ENCODE measurements around the gene PDCD2L. TPM values are rescaled to one million over a fixed set of nuclear protein-coding genes. Genes with fewer than 3 reads are reported as not detected.

Gene PDCD2L
- polyA plus RNA-seq, 1 donor (not counting 4 experiments of a cell fraction or from before 2014, with no cell fraction given), result 23.8 TPM

DNA sequence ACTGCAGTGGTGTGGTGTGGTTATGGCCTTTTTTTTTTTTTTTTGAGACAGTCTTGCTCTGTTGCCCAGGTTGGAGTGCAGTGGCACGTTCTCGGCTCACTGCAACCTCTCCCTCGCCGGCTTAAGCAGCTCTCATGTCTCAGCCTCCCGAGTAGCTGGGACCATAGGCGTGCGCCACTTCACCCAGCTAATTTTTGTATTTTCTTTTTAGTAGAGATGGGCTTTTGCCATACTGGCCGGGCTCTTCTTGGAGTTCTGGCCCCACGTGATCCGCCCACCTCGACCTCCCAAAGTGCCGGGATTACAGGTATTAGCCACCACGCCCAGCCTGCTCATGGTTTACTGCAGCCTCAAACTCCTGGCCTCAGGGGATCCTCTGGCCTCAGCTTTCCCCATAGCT is 7.0 kb downstream of the PDCD2L start:
- peaks cover 9 to 12% of the 10 kb centered on the region in 2 experiments for H3K36me3 ChIP-seq (ENCODE audit: control insufficient read depth in 2 of 2, extremely low read depth in 1 of 2, insufficient read depth in 2 of 2, low read length in 2 of 2)
- peaks cover 2% of the 10 kb centered on the region for H3K4me1 ChIP-seq (ENCODE audit: control insufficient read depth, extremely low read depth, insufficient read depth, low read length)
- H3K27ac ChIP-seq (ENCODE audit: control insufficient read depth, insufficient read depth, low read length), result no peak overlapping the region
- no peaks in the 10 kb centered on the region for H3K27me3 ChIP-seq (ENCODE audit: control insufficient read depth, extremely low read depth, insufficient read depth, low read length)
- peaks cover 10% of the 10 kb centered on the region for H3K79me2 ChIP-seq (ENCODE audit: control insufficient read depth, insufficient read depth, low read length)
- H2AFZ ChIP-seq (ENCODE audit: control insufficient read depth, low read length), result no peak overlapping the region
- H3K9ac ChIP-seq (ENCODE audit: control insufficient read depth, extremely low read depth, insufficient read depth, low read length), result no peak overlapping the region
- TF ChIP-seq EZH2 (IDR thresholded peaks at IDR 0.05; ENCODE audit: low read length), result no peak
- TF ChIP-seq, protein P1, sequence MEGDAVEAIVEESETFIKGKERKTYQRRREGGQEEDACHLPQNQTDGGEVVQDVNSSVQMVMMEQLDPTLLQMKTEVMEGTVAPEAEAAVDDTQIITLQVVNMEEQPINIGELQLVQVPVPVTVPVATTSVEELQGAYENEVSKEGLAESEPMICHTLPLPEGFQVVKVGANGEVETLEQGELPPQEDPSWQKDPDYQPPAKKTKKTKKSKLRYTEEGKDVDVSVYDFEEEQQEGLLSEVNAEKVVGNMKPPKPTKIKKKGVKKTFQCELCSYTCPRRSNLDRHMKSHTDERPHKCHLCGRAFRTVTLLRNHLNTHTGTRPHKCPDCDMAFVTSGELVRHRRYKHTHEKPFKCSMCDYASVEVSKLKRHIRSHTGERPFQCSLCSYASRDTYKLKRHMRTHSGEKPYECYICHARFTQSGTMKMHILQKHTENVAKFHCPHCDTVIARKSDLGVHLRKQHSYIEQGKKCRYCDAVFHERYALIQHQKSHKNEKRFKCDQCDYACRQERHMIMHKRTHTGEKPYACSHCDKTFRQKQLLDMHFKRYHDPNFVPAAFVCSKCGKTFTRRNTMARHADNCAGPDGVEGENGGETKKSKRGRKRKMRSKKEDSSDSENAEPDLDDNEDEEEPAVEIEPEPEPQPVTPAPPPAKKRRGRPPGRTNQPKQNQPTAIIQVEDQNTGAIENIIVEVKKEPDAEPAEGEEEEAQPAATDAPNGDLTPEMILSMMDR (optimal IDR thresholded peaks at IDR 0.05 in 1 of 3, IDR thresholded peaks at IDR 0.05 in 1 of 3, conservative IDR thresholded peaks at IDR 0.05 in 1 of 3; ENCODE audit: extremely low read depth in 1 of 3, insufficient read depth in 2 of 3, low read length in 3 of 3), result no peak
- DNase-seq (ENCODE audit: low read depth, low spot score) (no peak), FAIRE-seq (no peak)
- H3K4me2 ChIP-seq (ENCODE audit: control insufficient read depth, extremely low read depth, insufficient read depth, low read depth, low read length), result no peak overlapping the region
- H4K20me1 ChIP-seq (ENCODE audit: control insufficient read depth, extremely low read depth, insufficient read depth, low read length), result no peaks in the 10 kb centered on the region
- H3K4me3 ChIP-seq (ENCODE audit: control insufficient read depth in 2 of 3, extremely low read depth in 1 of 3, insufficient read depth in 2 of 3, low read depth in 1 of 3, low read length in 3 of 3), result no peak overlapping the region
- no peaks in the 10 kb centered on the region for H3K9me3 ChIP-seq (ENCODE audit: control insufficient read depth, low read depth, low read length)
- no peaks in the 10 kb centered on the region for H3K9me1 ChIP-seq (ENCODE audit: control insufficient read depth, extremely low read depth, insufficient read depth, low read length)
- dilution Hi-C loops (cut with MboI; ENCODE audit: extremely low pct_ligation_motif_present, low sequenced_read_pairs), result no loop called here

DNA sequence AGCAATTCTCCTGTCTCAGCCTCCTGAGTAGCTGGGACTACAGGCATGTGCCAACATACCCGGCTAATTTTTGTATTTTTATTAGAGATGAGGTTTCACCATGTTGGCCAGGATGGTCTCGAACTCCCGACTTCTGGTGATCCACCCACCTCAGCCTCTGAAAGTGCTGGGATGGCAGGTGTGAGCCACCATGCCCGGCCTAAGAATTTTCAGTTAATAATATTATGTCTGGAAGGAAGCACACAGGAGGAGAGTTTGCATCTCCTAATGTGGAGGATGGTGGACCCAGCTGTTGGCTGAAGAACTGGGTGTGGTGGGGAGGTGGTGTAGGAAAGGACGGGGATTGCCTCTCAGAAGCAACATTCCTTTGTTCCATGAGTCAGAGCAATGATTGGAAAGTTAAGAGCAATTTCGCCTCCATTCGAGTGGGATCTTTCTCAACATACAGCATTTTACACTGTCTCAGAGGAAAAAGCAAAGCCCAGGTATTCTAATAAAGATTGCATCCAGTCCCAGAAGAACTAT is 11.9 kb downstream of the PDCD2L start:
- no peaks in the 10 kb centered on the region for H3K79me2 ChIP-seq (ENCODE audit: control insufficient read depth, insufficient read depth, low read length)
- DNase-seq (ENCODE audit: low read depth, low spot score) (no peak), FAIRE-seq (no peak)
- H3K4me3 ChIP-seq (ENCODE audit: control insufficient read depth in 2 of 3, extremely low read depth in 1 of 3, insufficient read depth in 2 of 3, low read depth in 1 of 3, low read length in 3 of 3), result no peak overlapping the region
- H3K27me3 ChIP-seq (ENCODE audit: control insufficient read depth, extremely low read depth, insufficient read depth, low read length), result no peaks in the 10 kb centered on the region
- no peak overlapping the region for H2AFZ ChIP-seq (ENCODE audit: control insufficient read depth, low read length)
- peaks cover 2% of the 10 kb centered on the region for H4K20me1 ChIP-seq (ENCODE audit: control insufficient read depth, extremely low read depth, insufficient read depth, low read length)
- dilution Hi-C loops (cut with MboI; ENCODE audit: extremely low pct_ligation_motif_present, low sequenced_read_pairs), result no loop called here
- no peak overlapping the region for H3K4me2 ChIP-seq (ENCODE audit: control insufficient read depth, extremely low read depth, insufficient read depth, low read depth, low read length)
- peaks cover 6 to 13% of the 10 kb centered on the region in 2 experiments for H3K36me3 ChIP-seq (ENCODE audit: control insufficient read depth in 2 of 2, extremely low read depth in 1 of 2, insufficient read depth in 2 of 2, low read length in 2 of 2)
- H3K27ac ChIP-seq (ENCODE audit: control insufficient read depth, insufficient read depth, low read length), result no peak overlapping the region
- TF ChIP-seq, protein P1 (optimal IDR thresholded peaks at IDR 0.05 in 1 of 3, IDR thresholded peaks at IDR 0.05 in 1 of 3, conservative IDR thresholded peaks at IDR 0.05 in 1 of 3; ENCODE audit: extremely low read depth in 1 of 3, insufficient read depth in 2 of 3, low read length in 3 of 3), result no peak
- TF ChIP-seq EZH2 (IDR thresholded peaks at IDR 0.05; ENCODE audit: low read length), result no peak
- H3K9ac ChIP-seq (ENCODE audit: control insufficient read depth, extremely low read depth, insufficient read depth, low read length), result no peak overlapping the region
- H3K4me1 ChIP-seq (ENCODE audit: control insufficient read depth, extremely low read depth, insufficient read depth, low read length), result peaks cover 3% of the 10 kb centered on the region
- H3K9me3 ChIP-seq (ENCODE audit: control insufficient read depth, low read depth, low read length), result no peaks in the 10 kb centered on the region
- H3K9me1 ChIP-seq (ENCODE audit: control insufficient read depth, extremely low read depth, insufficient read depth, low read length), result no peaks in the 10 kb centered on the region
